Heart left ventricle (tissue), 16 donors: Measurements from ENCODE around the gene DPEP1. TPM values are rescaled to one million over a fixed set of nuclear protein-coding genes. Genes with fewer than 3 reads are reported as not detected.

Experiments used
- ATAC-seq, 4 donors: fragments of 200-7000 bp; cut with Tn5 transposase; one replicate each; pipeline ENCODE4 v1.9.1; 2020 to 2022; ENCODE audit warnings: moderate library complexity in 4 of 4, mild to moderate bottlenecking in 3 of 4, moderate number of reproducible peaks in 1 of 4
- DNase-seq, 5 donors: peaks; one replicate each; pipeline ENCODE4 v3.0.0-alpha.2; 2020
- H3K27ac ChIP-seq, 12 donors: fragments of 200-600 bp; sonication (generic) in 4 of 12; one replicate each; pipeline versions ENCODE4 v1.5.0 to v1.8.0; 2016 to 2022; ENCODE audit warnings: mild to moderate bottlenecking in 2 of 12
- H3K27me3 ChIP-seq, 9 donors: fragments of 200-600 bp; sonication (generic) in 2 of 9; one replicate each; pipeline versions ENCODE4 v1.5.1 to v1.8.0; 2016 to 2022; ENCODE audit warnings: mild to moderate bottlenecking in 3 of 9
- H3K36me3 ChIP-seq, 9 donors: fragments of 200-600 bp; sonication (generic) in 2 of 9; one replicate each; pipeline versions ENCODE4 v1.5.0 to v1.8.0; 2018 to 2022; ENCODE audit warnings: mild to moderate bottlenecking in 2 of 9
- H3K4me1 ChIP-seq, 12 donors: fragments of 200-600 bp; sonication (generic) in 4 of 12; one replicate each; pipeline versions ENCODE4 v1.5.0 to v1.8.0; 2016 to 2022; ENCODE audit warnings: mild to moderate bottlenecking in 3 of 12
- H3K4me3 ChIP-seq, 12 donors: fragments of 200-600 bp; sonication (generic) in 4 of 12; one replicate each; pipeline versions ENCODE4 v1.5.0 to v1.8.0; 2017 to 2022; ENCODE audit warnings: mild to moderate bottlenecking in 9 of 12, moderate library complexity in 4 of 12
- H3K9me3 ChIP-seq, 12 donors: fragments of 200-600 bp; sonication (generic) in 4 of 12; one replicate each; pipeline versions ENCODE4 v1.5.0 to v1.8.0; 2016 to 2022; ENCODE audit warnings: mild to moderate bottlenecking in 1 of 12
- CTCF ChIP-seq, 12 donors: fragments of 200-600 bp; sonication (generic) in 4 of 12; IDR thresholded peaks; one replicate each; pipeline versions ENCODE4 v1.5.0 to v1.8.0; 2018 to 2022; ENCODE audit warnings: antibody characterized with exemption in 12 of 12, mild to moderate bottlenecking in 5 of 12
- POLR2A ChIP-seq, 2 donors: fragments of 450-650 bp; IDR thresholded peaks; one replicate each; pipeline ENCODE4 v1.6.1; 2017; ENCODE audit warnings: antibody characterized with exemption in 2 of 2, mild to moderate bottlenecking in 2 of 2, moderate library complexity in 2 of 2
- WGBS, 4 donors: extraction: QIAGEN DNeasy Blood & Tissue Kit in 2 of 4; methylation state at CpG; one replicate each; pipeline versions ENCODE4 v1.1.5 to v1.1.7; 2013 to 2018; 5-methylcytosine and 5-hydroxymethylcytosine counted together
- intact Hi-C, 10 donors: fragments of 100-400 bp; cut with DNase I; formaldehyde crosslinking; loops; one replicate each; pipeline versions ENCODE4 v1.11.1 to v1.14.2; 2022
- polyA plus RNA-seq, 2 donors: library from polyadenylated mRNA; stranded (reverse); fragments of 200-250 nt; gene quantifications; one replicate each; pipeline ENCODE4 v1.2.3, GENCODE V29; 2013
- total RNA-seq, 9 donors: library from RNA; depleted of rRNA in 2 of 9; stranded (reverse); fragments of >200 nt in 2 of 9; fragmentation: NEBNext Ultra II Directional in 3 of 9; extraction: Animal tissue kit (Norgen Biotek cat#: 25700) in 3 of 9; gene quantifications; one replicate each; pipeline versions ENCODE4 v1.1.0 to v1.2.4, GENCODE V29; 2016 to 2023
- donor health status: ischemic (EF 13 %, LVEDD 7.1; RV severe dilation, severe dysfunction).
- donor health status: healthy with polysubstance abuse.
- donor health status: DM: no; HTN: yes; CAD: no.
- donor health status: DM: no; HTN: no; CAD: no.
- donor health status: ischemic (EF 25% LVEDD 6.9; RV normal size, moderate dysfunction).
- donor health status: ischemic (EF 25% LVEDD 5.7; RV mildly dilated, moderate dysfunction).
- donor health status: healthy.
- donor health status: DM: yes; HTN: yes; CAD: no.
- donor health status: ischemic (EF 35%, LVEDD 5.7; RV mildly dilated, moderate dysfunction).
- donor health status: nonischemic (EF 11% LVEDD 7.7; RV severe dilation, severe dysfunction).
- donor health status: DM: yes; HTN: yes; CAD: no.
- donor health status: PGD.
- donor health status: ischemic (EF 29% LVEDD 5.4; RV normal size, mild dysfunction).
- donor health status: nonischemic (EF 23%, LVEDD 6.1; RV moderate dilation, normal function).

DPEP1 gene
- total and polyA plus RNA-seq, 11 donors = not detected

GRCh38 chr16:89579351-89579750 lies 34.1 kb upstream of the DPEP1 start:
- H3K4me3 ChIP-seq = no peak overlapping the region
- H3K27ac ChIP-seq = no peak overlapping the region
- intact Hi-C loops = loop anchor here in 1 of 10 donors (10.0 kb wide), 1 partner anchor 65 kb away; no protein-coding TSS in a partner anchor
- H3K27me3 ChIP-seq = peaks cover 13 to 31% (median 21%) of the 10 kb centered on the region in 9 donors
- DNase-seq (no peak), ATAC-seq (no peak)
- no peaks in the 10 kb centered on the region for H3K36me3 ChIP-seq
- 89 to 93% (median 91%) methylated on average over 15 of the region's 15 CpGs for WGBS, 4 donors
- TF ChIP-seq POLR2A (IDR thresholded peaks at IDR 0.05) (no peak), CTCF (IDR thresholded peaks at IDR 0.05) (no peak)
- H3K9me3 ChIP-seq = no peaks in the 10 kb centered on the region
- peaks cover under 1 to 25% (median 13%) of the 10 kb centered on the region in 12 donors for H3K4me1 ChIP-seq

GRCh38 chr16:89581045-89581695 lies 32.3 kb upstream of the DPEP1 start:
- 84 to 87% (median 85%) methylated on average over 32 to 33 of the region's 33 CpGs for WGBS, 4 donors
- H3K4me1 ChIP-seq = peaks cover 0 to 7% (median 2%) of the 10 kb centered on the region in 12 donors
- H3K27me3 ChIP-seq = peaks cover 0 to 15% (median 7%) of the 10 kb centered on the region in 9 donors
- TF ChIP-seq POLR2A (IDR thresholded peaks at IDR 0.05) = no peak
- DNase-seq (no peak), ATAC-seq (no peak)
- no peak overlapping the region for H3K27ac ChIP-seq
- intact Hi-C loops = no loop called here
- H3K9me3 ChIP-seq = no peaks in the 10 kb centered on the region
- no peaks in the 10 kb centered on the region for H3K36me3 ChIP-seq
- no peak overlapping the region for H3K4me3 ChIP-seq

DNA sequence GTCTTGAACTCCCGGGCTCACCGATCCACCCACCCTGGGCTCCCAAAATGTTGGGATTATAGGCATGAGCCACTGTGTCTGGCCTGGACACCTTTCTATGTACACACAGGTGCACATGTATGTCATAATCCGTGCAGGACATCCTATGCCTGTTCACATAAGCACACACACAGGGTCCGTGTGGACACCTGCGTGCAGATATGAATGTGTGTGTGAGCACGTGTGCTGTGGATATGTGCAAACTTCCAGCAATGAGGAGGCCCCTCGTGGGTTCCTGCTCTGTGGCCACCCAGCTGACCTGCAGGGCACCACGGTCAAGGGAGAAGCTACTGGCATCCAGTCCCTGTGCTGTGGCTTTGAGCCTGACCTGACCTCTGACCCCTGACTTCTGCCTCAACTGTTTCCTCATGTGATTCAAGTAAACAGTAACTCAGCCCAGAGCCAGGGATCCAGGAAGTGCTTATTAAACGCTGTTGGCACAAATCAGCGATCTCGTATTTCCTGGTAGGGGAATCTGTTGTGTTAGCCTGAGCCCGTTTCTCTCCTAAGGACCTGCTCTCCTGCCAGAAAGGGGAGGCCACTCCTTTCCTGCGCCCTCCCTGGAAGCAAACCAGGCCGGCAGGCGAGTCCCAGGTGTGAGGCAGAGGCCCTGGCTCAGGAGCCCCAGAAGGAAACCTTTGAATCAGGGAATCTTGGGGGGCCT lies 31.4 kb upstream of the DPEP1 start:
- Histone ChIP-seq H3K4me1 (peaks cover 0 to 7% (median 0%) of the 10 kb centered on the region in 12 donors), H3K4me3 (no peak overlapping the region), H3K36me3 (no peaks in the 10 kb centered on the region), H3K27me3 (peaks cover 0 to 7% (median 0%) of the 10 kb centered on the region in 9 donors), H3K27ac (no peak overlapping the region), H3K9me3 (no peaks in the 10 kb centered on the region)
- intact Hi-C loops = no loop called here
- no peak for DNase-seq
- peak in 1 of 4 donors; percentile 53 for ATAC-seq
- 59 to 72% (median 65%) methylated on average over 10 to 15 of the region's 15 CpGs for WGBS, 4 donors
- TF ChIP-seq POLR2A (IDR thresholded peaks at IDR 0.05) (no peak), CTCF (IDR thresholded peaks at IDR 0.05) (no peak)

DNA sequence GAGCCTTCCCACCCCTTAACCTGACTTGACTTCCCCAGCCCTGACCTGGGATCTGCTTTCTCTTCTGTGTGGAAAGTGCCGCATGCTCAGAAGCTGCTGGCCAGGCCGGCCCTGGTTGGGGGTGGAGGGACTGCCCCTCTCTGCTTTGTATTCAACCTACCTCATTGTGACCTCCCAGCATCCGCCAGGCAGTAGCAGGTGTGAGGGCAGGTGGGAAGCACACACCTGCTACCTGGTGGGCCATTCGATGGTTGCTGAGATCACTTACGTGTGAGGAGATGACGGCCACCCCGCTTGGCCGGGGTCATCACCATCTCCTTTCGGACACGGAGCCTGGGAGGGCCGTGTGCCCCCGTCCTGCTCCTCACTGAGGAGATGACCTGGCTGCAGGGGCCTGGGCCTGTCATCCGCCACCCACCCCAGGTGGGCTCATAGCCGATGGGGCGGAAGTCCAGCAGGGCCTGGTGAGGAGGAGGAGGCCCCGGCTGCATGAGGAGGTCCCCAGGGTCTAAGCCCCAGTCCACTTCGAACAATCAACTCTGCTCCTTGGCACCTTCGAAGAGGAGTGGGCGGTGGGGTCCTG lies 30.7 kb upstream of the DPEP1 start:
- no peak for TF ChIP-seq POLR2A (IDR thresholded peaks at IDR 0.05)
- no peak for TF ChIP-seq CTCF (IDR thresholded peaks at IDR 0.05)
- intact Hi-C loops = no loop called here
- Histone ChIP-seq H3K9me3 (no peaks in the 10 kb centered on the region), H3K4me1 (peaks cover 0 to 7% (median 0%) of the 10 kb centered on the region in 12 donors), H3K36me3 (no peaks in the 10 kb centered on the region), H3K4me3 (no peak overlapping the region), H3K27me3 (no peaks in the 10 kb centered on the region), H3K27ac (no peak overlapping the region)
- 90 to 97% (median 94%) methylated on average over 14 to 19 of the region's 19 CpGs for WGBS, 4 donors
- DNase-seq (no peak), ATAC-seq (peak in 1 of 4 donors; percentile 7)
